Hepatocyte (in vitro differentiated cells): ENCODE results near the gene MICAL3.

ENCODE experiments used
- EZH2 ChIP-seq: fragments of 200-600 bp; sonication (generic); IDR thresholded peaks from 2 replicates; pipeline ENCODE4 v1.6.1; 2016; ENCODE audit warnings: antibody characterized with exemption, mild to moderate bottlenecking, borderline replicate concordance
- TF ChIP-seq, protein P1 (sequence below): fragments of 200-600 bp; sonication (generic); IDR thresholded peaks from 2 replicates; pipeline ENCODE4 v1.5.1; 2016; ENCODE audit warnings: antibody characterized with exemption, mild to moderate bottlenecking; ENCODE audit not compliant: poor library complexity

DNA sequence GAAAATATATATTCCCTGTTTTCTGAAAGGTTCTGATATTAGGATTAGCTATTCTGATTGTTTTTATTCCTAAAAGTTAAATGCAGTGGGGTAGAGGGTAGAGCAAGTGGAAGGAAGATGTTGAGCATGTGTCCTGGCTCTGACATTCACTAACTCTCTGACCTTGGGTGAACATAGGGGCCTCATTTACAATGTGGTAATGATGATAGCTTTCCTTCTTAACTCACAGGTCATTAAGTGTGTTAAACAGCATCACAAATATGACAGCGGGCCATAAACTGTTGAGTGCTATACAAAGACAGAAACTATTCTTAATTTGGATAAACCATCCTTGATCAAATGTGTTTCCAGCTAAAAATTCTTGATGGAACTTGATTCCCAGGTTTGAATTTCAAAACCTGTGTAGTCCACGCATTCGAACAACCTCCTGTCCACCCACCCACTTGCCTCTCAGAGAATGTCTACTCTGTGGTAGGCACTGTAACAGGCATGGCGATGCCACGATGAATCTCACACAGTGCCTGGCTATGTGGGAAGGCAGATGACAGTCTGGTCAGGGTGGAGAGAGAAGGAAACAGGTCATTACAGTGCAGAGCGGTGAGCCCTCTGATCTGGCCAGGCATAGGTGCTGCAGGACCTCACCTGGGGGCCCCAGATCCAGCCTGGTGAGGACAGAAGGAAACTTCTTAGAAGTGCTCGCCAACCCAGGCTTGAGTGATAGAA lies 34.2 kb upstream of the MICAL3 start:
- TF ChIP-seq EZH2: no peak
- TF ChIP-seq, protein P1, sequence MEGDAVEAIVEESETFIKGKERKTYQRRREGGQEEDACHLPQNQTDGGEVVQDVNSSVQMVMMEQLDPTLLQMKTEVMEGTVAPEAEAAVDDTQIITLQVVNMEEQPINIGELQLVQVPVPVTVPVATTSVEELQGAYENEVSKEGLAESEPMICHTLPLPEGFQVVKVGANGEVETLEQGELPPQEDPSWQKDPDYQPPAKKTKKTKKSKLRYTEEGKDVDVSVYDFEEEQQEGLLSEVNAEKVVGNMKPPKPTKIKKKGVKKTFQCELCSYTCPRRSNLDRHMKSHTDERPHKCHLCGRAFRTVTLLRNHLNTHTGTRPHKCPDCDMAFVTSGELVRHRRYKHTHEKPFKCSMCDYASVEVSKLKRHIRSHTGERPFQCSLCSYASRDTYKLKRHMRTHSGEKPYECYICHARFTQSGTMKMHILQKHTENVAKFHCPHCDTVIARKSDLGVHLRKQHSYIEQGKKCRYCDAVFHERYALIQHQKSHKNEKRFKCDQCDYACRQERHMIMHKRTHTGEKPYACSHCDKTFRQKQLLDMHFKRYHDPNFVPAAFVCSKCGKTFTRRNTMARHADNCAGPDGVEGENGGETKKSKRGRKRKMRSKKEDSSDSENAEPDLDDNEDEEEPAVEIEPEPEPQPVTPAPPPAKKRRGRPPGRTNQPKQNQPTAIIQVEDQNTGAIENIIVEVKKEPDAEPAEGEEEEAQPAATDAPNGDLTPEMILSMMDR: no peak
